Hepatocyte (in vitro differentiated cells): ENCODE data around the gene LMBRD2.

ENCODE experiments used
- EZH2 ChIP-seq: fragments of 200-600 bp; sonication (generic); IDR thresholded peaks from 2 replicates; pipeline ENCODE4 v1.6.1; 2016; ENCODE audit warnings: antibody characterized with exemption, mild to moderate bottlenecking, borderline replicate concordance
- EZH2phosphoT487 ChIP-seq: fragments of 200-600 bp; sonication (generic); IDR thresholded peaks from one replicate; pipeline ENCODE4 v1.6.1; 2018; ENCODE audit warnings: antibody characterized with exemption, mild to moderate bottlenecking, low read depth, moderate library complexity; ENCODE audit not compliant: unreplicated experiment, severe bottlenecking
- TF ChIP-seq, protein P1 (sequence below): fragments of 200-600 bp; sonication (generic); IDR thresholded peaks from 2 replicates; pipeline ENCODE4 v1.5.1; 2016; ENCODE audit warnings: antibody characterized with exemption, mild to moderate bottlenecking; ENCODE audit not compliant: poor library complexity

DNA sequence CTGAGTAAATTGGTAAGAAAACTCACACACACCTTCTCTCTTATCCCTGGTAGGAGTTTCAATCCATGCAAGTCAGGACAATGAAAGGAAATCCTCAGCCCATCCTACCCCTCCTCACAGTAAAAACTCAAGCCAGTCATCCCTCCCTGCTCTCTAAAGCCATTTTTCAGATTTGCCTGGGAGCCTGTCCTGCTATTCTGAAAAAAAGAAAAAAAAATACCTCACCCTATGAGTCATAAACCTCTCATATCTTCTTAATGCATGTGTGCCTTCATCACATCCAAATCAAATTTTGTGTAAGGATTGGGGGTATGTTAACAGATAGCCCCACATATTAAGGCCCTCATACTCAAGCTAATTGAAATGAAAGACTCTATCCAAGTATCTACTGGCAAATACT is 99.1 kb downstream of the LMBRD2 start:
- TF ChIP-seq, protein P1, sequence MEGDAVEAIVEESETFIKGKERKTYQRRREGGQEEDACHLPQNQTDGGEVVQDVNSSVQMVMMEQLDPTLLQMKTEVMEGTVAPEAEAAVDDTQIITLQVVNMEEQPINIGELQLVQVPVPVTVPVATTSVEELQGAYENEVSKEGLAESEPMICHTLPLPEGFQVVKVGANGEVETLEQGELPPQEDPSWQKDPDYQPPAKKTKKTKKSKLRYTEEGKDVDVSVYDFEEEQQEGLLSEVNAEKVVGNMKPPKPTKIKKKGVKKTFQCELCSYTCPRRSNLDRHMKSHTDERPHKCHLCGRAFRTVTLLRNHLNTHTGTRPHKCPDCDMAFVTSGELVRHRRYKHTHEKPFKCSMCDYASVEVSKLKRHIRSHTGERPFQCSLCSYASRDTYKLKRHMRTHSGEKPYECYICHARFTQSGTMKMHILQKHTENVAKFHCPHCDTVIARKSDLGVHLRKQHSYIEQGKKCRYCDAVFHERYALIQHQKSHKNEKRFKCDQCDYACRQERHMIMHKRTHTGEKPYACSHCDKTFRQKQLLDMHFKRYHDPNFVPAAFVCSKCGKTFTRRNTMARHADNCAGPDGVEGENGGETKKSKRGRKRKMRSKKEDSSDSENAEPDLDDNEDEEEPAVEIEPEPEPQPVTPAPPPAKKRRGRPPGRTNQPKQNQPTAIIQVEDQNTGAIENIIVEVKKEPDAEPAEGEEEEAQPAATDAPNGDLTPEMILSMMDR, result no peak
- TF ChIP-seq EZH2 (no peak), EZH2phosphoT487 (no peak)
